SU-DHL-6 (cell line): Measurements from ENCODE around the gene CPLANE1.

ENCODE experiments used
- EZH2phosphoT487 ChIP-seq: fragments of 200-600 bp; sonication (generic), shearing (Covaris generic); conservative IDR thresholded peaks from 2 replicates; pipeline ENCODE4 v1.6.1; 2018; ENCODE audit warnings: mild to moderate bottlenecking, antibody characterized with exemption, low read length, moderate library complexity, mixed read lengths
- TF ChIP-seq, protein P1 (sequence below): fragments of 200-600 bp; sonication (generic); IDR thresholded peaks from one replicate; pipeline ENCODE4 v1.5.1; 2017; ENCODE audit warnings: antibody characterized with exemption, mild to moderate bottlenecking, low read length, moderate library complexity; ENCODE audit not compliant: insufficient read depth, poor library complexity, severe bottlenecking

DNA sequence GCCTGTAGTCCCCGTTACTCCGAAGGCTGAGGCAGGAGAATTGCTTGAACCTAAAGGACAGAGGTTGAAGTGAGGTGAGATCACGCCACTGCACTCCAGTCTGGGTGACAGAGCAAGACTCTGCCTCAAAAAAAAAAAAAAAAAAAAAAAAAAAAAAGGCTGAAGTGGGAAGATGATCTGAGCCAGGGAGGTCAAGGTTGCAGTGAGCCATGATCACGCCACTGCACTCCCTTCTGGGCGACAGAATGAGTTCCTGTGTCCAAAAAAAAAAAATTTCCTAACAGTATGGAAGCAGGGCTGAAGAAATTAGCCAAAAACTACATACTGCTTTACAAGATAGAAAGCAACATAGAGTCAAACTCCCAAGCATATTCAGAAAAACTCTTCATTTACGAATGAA is 132.8 kb downstream of the CPLANE1 start:
- TF ChIP-seq, protein P1, sequence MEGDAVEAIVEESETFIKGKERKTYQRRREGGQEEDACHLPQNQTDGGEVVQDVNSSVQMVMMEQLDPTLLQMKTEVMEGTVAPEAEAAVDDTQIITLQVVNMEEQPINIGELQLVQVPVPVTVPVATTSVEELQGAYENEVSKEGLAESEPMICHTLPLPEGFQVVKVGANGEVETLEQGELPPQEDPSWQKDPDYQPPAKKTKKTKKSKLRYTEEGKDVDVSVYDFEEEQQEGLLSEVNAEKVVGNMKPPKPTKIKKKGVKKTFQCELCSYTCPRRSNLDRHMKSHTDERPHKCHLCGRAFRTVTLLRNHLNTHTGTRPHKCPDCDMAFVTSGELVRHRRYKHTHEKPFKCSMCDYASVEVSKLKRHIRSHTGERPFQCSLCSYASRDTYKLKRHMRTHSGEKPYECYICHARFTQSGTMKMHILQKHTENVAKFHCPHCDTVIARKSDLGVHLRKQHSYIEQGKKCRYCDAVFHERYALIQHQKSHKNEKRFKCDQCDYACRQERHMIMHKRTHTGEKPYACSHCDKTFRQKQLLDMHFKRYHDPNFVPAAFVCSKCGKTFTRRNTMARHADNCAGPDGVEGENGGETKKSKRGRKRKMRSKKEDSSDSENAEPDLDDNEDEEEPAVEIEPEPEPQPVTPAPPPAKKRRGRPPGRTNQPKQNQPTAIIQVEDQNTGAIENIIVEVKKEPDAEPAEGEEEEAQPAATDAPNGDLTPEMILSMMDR = no peak
- no peak for TF ChIP-seq EZH2phosphoT487
